ENCODE measurements around the gene ZNF804B. TPM values are rescaled to one million over a fixed set of nuclear protein-coding genes. Genes with fewer than 3 reads are reported as not detected.
"Not testable (repeated sequence)": the region's sequence is repeated elsewhere in the genome, so short reads cannot be mapped to it uniquely, and the experiment has no call there.

The ZNF804B gene
- total RNA-seq, 1 experiment from 2014 or later: not detected

- no peak overlapping the region for H2BK15ac ChIP-seq (ENCODE audit: low read depth, low read length)
- no peak overlapping the region for H3K14ac ChIP-seq (ENCODE audit: insufficient read depth, low read length)
- H3K27ac Mint-ChIP-seq: no peak overlapping the region
- H3K23me2 ChIP-seq (ENCODE audit: insufficient read length, low read depth, low read length, poor library complexity, severe bottlenecking): no peaks in the 10 kb centered on the region
- H3K4ac ChIP-seq (ENCODE audit: low read depth, low read length): no peak overlapping the region
- H3K4me1 ChIP-seq (ENCODE audit: insufficient read depth, low read length): no peaks in the 10 kb centered on the region
- no peak overlapping the region for H3K9ac ChIP-seq (ENCODE audit: extremely low read depth, insufficient read length, low read length)
- peaks cover 6 to 7% of the 10 kb centered on the region in 2 experiments for H3K4me1 Mint-ChIP-seq
- no peak overlapping the region for H2BK120ac ChIP-seq (ENCODE audit: low read depth, low read length, poor library complexity, severe bottlenecking)
- TF ChIP-seq, protein P1, sequence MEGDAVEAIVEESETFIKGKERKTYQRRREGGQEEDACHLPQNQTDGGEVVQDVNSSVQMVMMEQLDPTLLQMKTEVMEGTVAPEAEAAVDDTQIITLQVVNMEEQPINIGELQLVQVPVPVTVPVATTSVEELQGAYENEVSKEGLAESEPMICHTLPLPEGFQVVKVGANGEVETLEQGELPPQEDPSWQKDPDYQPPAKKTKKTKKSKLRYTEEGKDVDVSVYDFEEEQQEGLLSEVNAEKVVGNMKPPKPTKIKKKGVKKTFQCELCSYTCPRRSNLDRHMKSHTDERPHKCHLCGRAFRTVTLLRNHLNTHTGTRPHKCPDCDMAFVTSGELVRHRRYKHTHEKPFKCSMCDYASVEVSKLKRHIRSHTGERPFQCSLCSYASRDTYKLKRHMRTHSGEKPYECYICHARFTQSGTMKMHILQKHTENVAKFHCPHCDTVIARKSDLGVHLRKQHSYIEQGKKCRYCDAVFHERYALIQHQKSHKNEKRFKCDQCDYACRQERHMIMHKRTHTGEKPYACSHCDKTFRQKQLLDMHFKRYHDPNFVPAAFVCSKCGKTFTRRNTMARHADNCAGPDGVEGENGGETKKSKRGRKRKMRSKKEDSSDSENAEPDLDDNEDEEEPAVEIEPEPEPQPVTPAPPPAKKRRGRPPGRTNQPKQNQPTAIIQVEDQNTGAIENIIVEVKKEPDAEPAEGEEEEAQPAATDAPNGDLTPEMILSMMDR (conservative IDR thresholded peaks at IDR 0.05): no peak
- H3K23ac ChIP-seq (ENCODE audit: insufficient read length, low read depth, low read length): no peak overlapping the region
- no peak overlapping the region for H3T11ph ChIP-seq (ENCODE audit: low read length)
- no peak overlapping the region for H2BK12ac ChIP-seq (ENCODE audit: insufficient read length, low read depth, low read length)
- H3K36me3 Mint-ChIP-seq (ENCODE audit: insufficient read depth in 1 of 3, low read depth in 3 of 3): peaks cover 0 to 7% (median 4%) of the 10 kb centered on the region in 3 experiments; a peak in 3 of 7 replicates
- no peak overlapping the region for H4K91ac ChIP-seq (ENCODE audit: insufficient read length, low read depth, low read length)
- no peak overlapping the region for H2BK20ac ChIP-seq (ENCODE audit: low read depth, low read length, poor library complexity, severe bottlenecking)
- WGBS (ENCODE audit: extremely low coverage, insufficient read length, low lambda C conversion rate): 100% methylated on average over 1 of the region's 2 CpGs
- H2BK5ac ChIP-seq (ENCODE audit: insufficient read length, low read length): no peak overlapping the region
- no peaks in the 10 kb centered on the region for H3K9me3 ChIP-seq (ENCODE audit: control insufficient read depth, low read depth, low read length)
- H3K4me2 ChIP-seq (ENCODE audit: insufficient read depth, insufficient read length, low read length): no peak overlapping the region
- H2AFZ ChIP-seq (ENCODE audit: low read length): no peak overlapping the region
- H3K9me3 Mint-ChIP-seq: peaks cover 0 to 5% of the 10 kb centered on the region in 2 experiments; a peak in 2 of 5 replicates
- H3K18ac ChIP-seq (ENCODE audit: insufficient read length, low read depth, low read length): no peak overlapping the region
- H4K8ac ChIP-seq (replicated peaks; ENCODE audit: insufficient read length, low read depth, low read length): no peak overlapping the region
- H3K27me3 ChIP-seq (ENCODE audit: insufficient read depth, low read length): no peaks in the 10 kb centered on the region
- H4K5ac ChIP-seq (ENCODE audit: insufficient read length, low read depth, low read length): no peak overlapping the region
- no peak overlapping the region for H3K27ac ChIP-seq (ENCODE audit: insufficient read length, low read depth, low read length)
- DNase-seq: no peak
- H3K79me1 ChIP-seq (ENCODE audit: insufficient read depth, low read depth, low read length, poor library complexity, severe bottlenecking): no peaks in the 10 kb centered on the region
- no peak overlapping the region for H3K56ac ChIP-seq (ENCODE audit: insufficient read length, low read depth, low read length)
- no peak overlapping the region for H3K4me3 Mint-ChIP-seq
- H3K27me3 Mint-ChIP-seq (ENCODE audit: low read depth): no peaks in the 10 kb centered on the region
- no peaks in the 10 kb centered on the region for H3K79me2 ChIP-seq (ENCODE audit: insufficient read depth, low read length)
- no peaks in the 10 kb centered on the region for H4K20me1 ChIP-seq (ENCODE audit: control insufficient read depth, insufficient read depth, insufficient read length)
- no peak overlapping the region for H2AK5ac ChIP-seq (ENCODE audit: insufficient read length, low read length)
Measured at GRCh38 chr7:89223900-89224395, 464.4 kb downstream of the ZNF804B start.

DNA sequence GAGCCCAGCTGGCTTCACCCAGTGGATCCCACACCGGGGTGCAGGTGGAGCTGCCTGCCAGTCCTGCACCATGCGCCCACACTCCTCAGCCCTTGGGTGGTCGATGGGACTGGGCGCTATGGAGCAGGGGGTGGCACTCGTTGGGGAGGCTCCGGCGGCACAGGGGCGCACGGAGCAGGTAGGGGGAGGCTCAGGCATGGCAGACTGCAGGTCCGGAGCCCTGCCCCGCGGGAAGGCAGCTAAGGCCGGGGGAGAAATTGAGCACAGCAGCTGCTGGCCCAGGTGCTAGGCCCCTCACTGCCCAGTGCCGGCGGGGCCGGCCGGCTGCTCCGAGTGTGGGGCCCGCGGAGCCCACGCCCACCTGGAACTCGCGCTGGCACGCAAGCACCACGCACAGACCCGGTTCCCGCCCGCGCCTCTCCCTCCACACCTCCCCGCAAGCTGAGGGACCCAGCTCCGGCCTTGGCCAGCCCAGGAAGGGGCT, 469.2 kb downstream of the ZNF804B start:
- not testable (repeated sequence) for H3K23me2 ChIP-seq (ENCODE audit: insufficient read length, low read depth, low read length, poor library complexity, severe bottlenecking); DNase-seq

More for the DNA sequence above, 469.2 kb downstream of the ZNF804B start:
- not testable (repeated sequence) for H2BK15ac ChIP-seq (ENCODE audit: low read depth, low read length); H4K20me1 ChIP-seq (ENCODE audit: control insufficient read depth, insufficient read depth, insufficient read length); H3K79me2 ChIP-seq (ENCODE audit: insufficient read depth, low read length); H3K9me3 ChIP-seq (ENCODE audit: control insufficient read depth, low read depth, low read length); H3K14ac ChIP-seq (ENCODE audit: insufficient read depth, low read length); H2BK20ac ChIP-seq (ENCODE audit: low read depth, low read length, poor library complexity, severe bottlenecking); H3K4ac ChIP-seq (ENCODE audit: low read depth, low read length); H3K27ac ChIP-seq (ENCODE audit: insufficient read length, low read depth, low read length); H3K9ac ChIP-seq (ENCODE audit: extremely low read depth, insufficient read length, low read length); H3K36me3 Mint-ChIP-seq (ENCODE audit: insufficient read depth in 1 of 3, low read depth in 3 of 3); H2AK5ac ChIP-seq (ENCODE audit: insufficient read length, low read length); H3K4me3 Mint-ChIP-seq; H2BK12ac ChIP-seq (ENCODE audit: insufficient read length, low read depth, low read length); H4K91ac ChIP-seq (ENCODE audit: insufficient read length, low read depth, low read length); H3K4me2 ChIP-seq (ENCODE audit: insufficient read depth, insufficient read length, low read length); H2BK120ac ChIP-seq (ENCODE audit: low read depth, low read length, poor library complexity, severe bottlenecking); H2BK5ac ChIP-seq (ENCODE audit: insufficient read length, low read length); H3K18ac ChIP-seq (ENCODE audit: insufficient read length, low read depth, low read length); H3K56ac ChIP-seq (ENCODE audit: insufficient read length, low read depth, low read length); H2AFZ ChIP-seq (ENCODE audit: low read length); H3K79me1 ChIP-seq (ENCODE audit: insufficient read depth, low read depth, low read length, poor library complexity, severe bottlenecking); H4K5ac ChIP-seq (ENCODE audit: insufficient read length, low read depth, low read length); H3K27me3 Mint-ChIP-seq (ENCODE audit: low read depth); H3K27me3 ChIP-seq (ENCODE audit: insufficient read depth, low read length); H3K4me1 ChIP-seq (ENCODE audit: insufficient read depth, low read length); H3K4me1 Mint-ChIP-seq; H3T11ph ChIP-seq (ENCODE audit: low read length); H3K23ac ChIP-seq (ENCODE audit: insufficient read length, low read depth, low read length); H3K27ac Mint-ChIP-seq; H4K8ac ChIP-seq (replicated peaks; ENCODE audit: insufficient read length, low read depth, low read length); H3K9me3 Mint-ChIP-seq
- no CpG with 5 or more reads among the region's 31 CpGs for WGBS (ENCODE audit: extremely low coverage, insufficient read length, low lambda C conversion rate)

Data from H9 (cell line).